T-helper 2 cell (primary cell): ENCODE data around the gene AHNAK2.
A peak's percentile ranks its signal among the peaks of the same experiment; 100 is the strongest.

Experiments used
- DNase-seq, 5 experiments: peaks; one replicate each; pipeline versions ENCODE4 v3.0.0 to v3.0.0-alpha.2; 2012 to 2022

AHNAK2 gene

DNA sequence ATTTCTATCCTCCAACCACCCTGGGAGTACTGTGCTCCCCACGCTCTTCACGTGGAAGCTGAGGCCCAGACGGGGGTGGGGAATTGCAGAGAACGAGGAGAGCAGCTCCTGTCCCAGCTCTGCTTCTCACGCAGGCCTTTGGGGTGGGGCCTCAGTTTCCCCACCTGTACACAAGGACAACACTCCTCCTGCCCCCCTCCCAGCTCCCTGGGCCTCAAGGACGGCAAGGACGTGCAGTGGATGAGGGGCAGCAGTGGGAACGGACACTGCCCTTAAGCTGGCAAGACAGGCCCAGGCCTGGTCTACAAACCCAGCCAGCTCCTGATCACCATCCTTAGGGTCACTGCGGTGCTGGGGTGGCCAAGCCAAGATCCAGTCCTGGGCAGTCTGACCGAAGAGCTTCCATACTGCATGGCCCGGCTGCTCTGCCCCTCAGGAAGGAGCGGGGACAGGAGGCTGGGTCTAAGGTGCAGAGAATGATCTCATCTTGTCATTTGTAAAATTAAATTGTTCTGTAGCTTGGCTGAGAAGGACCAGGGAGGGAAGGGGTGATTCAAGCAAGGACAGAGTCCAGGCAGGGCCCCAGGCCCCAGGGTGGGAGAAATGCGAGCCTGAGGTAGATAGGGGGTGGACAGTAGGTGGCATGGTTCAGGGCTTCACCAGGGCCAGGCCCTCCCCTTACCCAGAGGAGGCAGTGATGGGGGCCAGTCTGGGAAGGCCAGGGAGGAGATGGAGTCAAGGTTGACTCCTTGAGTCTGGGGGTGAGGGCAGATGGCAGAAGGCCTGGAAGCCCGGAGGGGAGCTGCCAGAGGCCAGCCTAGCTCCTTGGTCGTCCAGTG is 6.1 kb upstream of the AHNAK2 start:
- DNase-seq = no peak

DNA sequence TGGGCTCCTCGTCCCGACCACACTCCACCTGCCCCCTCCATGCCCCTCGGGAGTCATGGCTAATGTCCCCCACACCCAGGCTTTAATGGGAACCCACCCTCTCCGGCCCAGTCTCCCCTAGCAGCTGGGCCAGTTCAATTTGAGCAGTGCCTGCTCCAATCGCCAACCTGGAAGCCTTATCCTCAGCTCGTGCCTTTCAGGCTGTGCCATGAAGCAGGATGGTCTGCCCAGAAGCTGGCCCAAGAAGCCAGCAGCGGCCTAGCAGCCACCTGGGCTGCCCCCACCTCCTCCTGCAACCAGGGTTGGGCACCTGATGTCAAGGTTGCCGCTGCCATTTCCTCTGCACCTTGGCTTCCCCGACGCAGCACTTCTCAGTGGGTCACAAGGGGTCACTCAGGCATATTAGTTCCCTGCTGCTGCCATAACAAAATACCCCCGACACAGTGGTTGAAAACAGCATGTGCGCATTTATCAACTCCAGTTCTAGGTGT is 5.1 kb upstream of the AHNAK2 start:
- DNase-seq = no peak

DNA sequence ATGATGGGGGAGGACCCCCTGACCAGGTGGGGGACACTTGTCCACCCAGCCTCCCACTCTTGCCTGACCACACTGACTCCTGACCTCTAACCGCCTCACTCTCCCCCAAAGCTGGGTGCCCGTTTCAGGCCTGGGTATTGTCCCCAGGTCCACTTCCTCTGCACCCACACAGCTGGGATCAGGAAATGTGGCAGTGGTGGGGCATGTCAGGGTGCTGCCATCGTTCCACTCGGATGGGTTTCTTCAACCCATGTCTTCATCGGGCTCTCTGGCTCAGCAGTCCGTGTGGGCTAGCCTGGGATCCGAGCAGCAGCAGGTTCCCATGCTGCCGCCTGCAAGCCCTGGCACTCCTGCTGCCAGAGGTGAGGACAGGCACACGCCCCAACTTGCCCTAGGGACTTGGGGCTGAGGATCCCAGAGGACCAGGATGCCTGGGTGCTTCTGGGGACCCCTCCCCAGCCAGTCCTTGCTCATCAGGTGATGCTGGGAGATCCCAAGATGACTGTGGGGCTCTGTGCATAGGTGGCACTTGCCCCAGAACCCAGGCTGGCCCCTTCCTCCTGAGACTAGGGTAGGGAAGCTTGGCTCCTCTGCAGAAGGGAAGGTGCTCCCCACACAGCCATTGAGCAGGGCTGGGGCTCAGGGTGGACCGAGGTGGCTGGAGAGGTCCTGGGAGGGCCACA is 4.5 kb upstream of the AHNAK2 start:
- no peak for DNase-seq

DNA sequence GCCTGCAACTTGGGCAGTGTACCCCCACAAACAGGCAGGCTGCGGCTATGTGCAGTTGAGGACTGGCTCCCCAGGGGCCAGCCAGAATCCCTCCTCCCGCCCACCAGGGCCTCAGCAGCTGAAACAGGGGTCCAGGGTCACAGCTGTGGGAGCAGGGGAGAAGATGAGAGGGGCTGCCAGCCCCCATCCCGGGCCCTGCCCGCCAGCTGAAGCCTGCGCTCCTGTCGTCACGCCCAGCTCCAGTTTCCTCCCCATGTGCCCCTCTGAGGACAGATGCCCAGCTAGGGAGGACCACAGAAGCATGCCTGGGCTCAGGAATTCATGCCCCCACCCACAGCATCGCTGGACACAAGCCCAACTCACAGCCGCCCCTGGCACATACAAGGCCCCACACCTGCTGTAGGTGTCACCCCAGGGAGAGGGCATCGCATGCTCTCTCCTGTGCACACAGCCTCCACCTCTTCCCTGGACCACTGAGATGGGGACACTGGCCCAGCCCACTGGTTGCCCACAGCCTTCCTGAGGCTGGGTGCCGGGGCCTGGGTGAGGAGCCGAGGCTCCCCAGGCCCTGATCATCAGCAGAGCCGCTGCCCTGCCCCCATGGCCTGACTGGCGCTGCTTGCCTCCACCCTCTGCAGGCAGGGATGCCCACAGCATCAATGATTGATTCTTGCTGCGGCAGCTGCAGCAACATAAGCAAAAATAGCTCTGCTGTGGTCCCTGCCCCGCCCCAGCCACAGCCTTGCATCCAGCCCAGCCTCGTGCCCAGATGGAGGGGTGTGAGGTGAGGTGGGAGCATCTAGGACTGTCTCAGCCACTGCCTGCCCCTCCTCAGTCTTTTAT is 3.7 kb upstream of the AHNAK2 start:
- no peak for DNase-seq

DNA sequence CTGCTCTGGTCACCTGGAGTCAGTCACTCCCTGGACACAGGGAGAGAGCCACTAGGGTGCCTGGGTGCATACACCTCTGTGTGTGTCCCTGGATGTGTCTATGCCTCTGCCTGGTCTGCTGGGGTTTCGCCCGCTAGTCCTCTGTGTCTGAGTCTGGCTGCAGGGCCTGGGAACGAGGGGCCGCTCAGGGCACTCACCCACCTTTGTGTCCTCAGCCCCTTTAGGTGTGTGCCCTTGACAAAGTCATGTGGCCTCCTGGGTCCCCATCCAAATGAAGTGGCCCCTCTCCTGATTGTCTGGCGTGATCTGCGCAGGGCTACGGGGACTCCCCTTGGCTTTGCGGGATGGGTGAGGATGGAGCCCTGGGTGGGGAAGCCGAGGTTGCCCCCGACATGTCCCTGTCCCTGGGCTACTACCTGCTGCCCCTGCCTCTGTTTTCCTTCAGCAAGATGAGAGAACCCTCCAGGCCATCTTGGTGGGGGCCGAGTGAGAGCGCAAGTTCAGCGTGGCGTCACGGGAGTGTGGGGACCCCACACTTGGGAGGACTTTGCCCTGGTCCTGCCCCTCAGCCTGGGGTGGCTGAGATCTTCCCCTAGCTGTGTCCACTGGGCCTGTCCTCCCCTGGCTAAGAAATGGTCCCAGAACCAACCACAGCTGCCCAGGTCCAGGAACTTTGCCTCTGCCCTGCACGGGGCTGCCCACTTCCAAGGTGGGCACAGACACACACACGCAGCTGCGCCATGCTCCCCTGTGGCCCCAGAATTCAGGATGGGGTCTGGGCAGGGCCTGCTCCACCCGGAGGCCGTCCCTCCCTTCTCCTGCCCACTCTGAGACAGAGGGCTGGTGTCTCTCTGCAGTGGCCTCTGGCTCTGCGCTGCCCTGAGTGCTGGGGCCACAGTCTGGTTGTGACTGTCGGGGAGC is 2.7 kb upstream of the AHNAK2 start:
- no peak for DNase-seq

DNA sequence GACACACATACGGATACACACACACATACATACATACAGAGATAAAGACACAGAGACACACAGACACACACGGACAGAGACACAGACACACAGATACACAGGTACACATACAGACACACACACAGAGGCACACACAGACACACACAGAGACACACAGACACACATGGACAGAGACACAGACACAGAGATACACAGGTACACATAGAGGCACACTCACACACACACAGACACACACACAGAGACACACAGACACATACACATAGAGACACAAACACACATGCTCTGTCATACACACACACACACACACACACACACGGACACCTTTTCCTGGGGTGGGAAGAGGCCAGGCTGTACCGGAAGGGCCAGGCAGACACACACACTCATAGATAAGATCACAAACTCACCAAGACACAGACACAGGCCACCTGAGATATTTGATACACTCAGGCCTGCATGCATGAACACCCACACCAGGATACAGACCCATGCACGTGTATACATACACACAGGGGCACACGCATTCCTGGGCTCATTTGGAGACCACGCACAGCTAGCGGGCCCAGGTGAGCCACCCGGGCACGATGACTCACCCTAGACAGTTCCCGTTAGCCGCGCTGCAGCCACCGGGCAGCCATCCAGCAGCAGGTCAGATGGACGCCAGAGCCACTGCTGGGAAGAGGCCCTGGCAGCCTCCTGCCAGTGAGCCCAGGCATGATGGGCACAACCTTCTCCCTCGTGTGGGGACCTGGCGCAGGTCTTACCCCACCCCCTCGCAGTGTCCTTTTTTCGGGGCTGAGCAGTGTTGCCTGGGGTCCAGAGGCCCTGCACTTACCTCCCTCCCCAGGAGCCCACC is 1.8 kb upstream of the AHNAK2 start:
- DNase-seq = no peak

DNA sequence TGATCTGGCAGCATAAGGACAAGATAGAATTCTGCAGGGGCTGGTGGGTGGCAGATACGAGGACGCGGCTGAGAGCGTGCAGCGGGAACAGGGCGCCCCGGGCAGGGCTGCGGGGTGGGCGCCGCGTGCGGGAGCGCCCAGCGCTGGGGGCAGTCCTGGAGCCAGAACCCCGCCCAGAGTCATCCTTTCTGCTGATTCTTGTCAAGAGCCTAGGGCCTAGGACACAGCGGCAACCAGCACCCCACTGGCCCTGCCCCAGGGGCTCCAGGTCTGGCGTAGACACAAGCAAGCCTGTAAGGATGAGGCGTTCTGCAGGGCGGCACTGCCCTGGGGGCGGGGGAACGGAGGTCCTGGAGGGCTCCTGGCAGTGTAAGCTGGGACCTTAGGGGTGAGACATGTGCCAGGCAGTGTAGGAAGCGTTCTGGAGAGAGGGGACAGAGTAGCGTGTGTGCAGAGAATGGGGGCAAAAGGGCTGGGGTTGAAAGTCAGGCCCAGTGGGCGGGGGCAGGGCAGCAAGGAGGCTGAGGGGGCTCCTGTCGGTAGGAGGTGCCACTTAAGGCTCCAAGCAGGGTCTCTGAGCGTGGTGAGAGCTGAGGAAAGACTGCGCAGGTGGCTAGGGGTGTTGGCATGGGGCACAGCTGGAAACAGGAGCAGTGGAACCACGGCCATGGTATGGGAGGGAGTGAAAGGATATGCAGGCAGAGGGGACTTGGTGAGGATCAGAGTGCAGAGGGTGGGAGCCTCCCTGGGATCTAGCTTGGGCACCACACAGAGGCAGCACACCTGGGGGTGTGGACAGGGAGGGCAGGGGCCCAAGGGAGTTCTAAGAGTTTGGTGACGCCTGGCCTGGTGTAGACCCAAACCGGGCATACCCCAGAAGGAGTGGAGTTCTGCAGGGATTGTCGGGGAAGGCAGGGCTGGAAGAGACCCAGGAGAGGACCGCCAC is 845 bp upstream of the AHNAK2 start:
- no peak for DNase-seq

DNA sequence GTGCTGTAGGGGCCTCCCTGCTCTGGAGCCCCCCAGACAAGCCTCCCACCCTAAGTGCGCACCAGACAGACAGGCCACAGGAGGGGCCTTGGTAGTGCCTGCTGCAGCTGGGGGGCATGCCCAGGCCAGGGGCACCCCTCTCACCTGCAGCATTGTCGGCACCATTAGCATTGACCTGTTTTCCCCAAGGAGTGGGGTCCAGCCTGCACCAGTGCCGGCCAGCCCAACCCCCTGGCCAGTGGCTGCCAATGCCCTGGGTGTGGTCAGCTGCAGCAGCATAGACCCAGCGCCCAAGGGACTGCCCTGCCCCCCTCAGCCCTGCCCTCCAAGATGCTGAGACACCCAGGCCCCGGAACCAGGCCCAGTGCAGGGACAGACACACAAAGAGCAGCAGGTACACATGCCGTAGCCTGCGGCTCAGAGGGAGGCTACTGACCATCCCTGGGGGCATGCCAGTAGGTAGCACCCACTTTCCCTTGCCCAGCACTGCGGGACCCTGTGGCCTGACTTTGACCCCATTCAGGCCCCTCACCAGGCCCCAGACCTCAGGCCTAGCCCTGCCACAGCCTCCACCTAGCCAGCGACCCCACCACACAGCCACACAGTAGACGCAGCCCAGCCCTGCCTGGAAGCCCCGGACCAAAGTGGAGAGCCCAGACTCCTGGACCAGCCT is 1.0 kb downstream of the AHNAK2 start:
- DNase-seq = peak in 2 of 5 experiments; percentile 0 to 7

DNA sequence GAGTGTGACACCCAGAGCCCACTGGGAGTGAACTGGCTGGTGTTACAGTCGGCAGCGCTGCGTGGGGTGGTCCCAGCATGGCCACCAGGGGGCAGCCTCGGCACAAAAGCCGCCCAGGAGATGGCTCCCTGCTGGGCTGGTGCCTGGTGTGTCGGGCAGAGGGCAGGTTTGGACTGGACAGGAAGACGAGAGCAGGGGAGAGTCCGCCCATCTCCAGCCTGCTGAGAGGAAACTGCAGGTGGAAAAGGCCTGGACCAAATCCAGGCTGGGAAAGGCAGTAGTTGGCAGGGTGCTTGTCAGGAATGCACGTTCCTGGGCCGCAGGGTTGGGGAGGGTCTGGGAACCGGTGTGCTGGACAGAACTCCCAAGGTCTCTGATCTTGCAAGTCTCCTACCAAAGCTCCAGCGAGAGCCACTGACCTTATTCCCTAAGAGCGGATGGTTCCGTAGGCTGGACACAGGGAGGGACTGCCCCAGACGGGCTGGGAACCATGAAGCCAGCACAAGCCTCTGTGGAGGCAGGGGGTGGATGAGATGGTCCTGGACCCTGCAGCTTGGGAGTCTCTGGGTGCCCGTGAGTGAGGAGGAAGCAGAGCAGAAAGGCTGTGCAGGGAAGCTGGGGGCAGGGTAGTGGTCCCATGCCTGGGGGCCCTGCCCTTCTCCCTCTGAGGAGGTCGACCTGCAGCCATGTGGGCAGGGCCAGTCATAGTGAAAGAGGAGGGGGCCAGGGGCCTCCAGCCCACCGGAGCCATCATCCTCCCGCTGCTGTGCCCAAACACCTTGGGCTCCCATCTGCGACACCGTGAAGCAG is 1.8 kb downstream of the AHNAK2 start:
- DNase-seq = peak; percentile 67 to 83 (median 79)

DNA sequence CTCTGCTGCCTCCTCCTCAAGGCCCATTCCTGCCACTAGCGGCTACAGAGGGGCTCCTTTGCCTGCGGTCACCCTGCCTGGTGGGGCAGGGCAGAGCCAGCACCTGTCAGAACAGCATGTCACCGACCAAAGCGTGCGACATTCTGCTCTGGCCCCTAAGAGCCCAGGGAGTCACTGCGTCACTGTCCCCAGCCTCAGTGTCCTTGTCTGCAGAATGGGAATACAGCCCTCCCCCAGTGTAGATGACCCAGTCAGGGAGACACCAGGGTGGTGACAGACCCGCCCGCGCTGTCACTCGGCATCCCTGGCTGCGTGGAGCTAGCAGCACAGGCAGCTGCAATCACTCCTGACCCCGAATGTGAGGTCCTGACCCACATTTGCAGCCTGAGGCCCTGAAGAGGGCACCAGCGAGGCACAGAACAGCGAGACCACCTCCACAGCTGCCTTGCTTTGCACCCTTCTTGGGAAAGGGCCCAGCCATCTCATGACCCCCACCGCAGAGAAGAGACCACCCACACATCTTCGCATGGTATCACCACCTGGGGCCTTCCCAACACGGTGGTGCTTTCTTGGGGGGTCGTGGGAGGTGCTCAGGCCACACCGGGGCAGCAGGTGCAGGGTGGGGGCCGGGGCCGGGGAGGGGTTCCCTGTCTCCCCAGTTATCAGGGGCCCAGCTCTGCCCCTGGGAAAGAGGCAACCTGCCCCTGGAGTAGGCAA is 2.5 kb downstream of the AHNAK2 start:
- DNase-seq = peak in 3 of 5 experiments; percentile 3 to 37 (median 4)

DNA sequence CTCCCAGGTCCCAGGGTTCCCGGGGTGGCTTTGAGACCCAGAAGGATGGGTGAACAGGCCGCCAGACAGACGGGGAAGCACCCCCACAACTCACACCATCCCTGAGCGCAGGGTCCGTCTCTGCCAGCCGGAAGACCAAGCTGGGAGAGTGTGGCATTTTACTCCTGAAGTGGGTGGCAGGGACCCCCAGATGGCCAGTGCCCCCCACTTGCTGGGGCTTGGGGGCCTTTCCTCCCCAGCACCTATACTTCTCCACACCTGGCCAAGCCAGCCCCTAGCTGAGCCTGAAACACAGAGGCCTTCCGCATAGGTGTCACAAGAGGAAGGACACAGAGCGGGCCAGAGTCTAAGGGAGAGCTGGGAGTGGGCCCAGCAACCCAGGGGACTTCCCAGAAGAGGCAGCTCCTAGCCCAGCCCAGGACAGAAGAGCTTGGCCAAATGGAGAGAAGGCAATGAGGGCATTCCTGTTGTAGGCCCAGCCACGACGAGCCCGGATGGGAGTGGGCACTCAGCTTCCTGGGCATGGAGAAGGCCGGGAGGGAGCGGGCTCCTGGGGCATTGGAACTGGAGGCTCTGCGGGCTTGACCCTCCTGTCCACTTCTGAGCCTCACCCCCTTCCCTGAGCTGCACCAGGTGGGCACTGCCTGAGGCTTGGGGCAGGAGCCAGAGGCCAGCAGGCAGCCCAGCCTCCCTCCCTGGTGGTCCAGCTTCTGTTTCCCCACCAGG is 3.3 kb downstream of the AHNAK2 start:
- DNase-seq = peak in 1 of 5 experiments; percentile 3

DNA sequence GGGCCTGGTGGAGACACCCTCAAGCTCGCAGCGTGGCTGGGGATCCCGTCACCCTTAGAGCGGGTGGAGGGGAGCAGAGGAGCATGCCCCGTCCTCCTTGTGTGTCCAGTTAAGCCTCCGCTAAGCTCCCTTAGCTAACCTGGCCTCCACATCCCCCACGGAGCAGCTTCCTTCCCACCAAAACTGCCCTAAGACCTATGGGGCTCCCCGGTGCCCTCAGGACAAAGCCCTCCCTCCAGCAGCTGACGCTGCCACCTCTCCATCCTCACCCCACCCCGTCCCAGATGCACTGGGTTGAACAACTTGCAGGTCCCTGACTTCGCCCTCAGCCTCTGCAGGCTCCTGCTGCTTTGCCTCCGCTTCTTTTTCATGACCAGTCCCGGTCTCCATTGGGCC is 4.0 kb downstream of the AHNAK2 start:
- no peak for DNase-seq

DNA sequence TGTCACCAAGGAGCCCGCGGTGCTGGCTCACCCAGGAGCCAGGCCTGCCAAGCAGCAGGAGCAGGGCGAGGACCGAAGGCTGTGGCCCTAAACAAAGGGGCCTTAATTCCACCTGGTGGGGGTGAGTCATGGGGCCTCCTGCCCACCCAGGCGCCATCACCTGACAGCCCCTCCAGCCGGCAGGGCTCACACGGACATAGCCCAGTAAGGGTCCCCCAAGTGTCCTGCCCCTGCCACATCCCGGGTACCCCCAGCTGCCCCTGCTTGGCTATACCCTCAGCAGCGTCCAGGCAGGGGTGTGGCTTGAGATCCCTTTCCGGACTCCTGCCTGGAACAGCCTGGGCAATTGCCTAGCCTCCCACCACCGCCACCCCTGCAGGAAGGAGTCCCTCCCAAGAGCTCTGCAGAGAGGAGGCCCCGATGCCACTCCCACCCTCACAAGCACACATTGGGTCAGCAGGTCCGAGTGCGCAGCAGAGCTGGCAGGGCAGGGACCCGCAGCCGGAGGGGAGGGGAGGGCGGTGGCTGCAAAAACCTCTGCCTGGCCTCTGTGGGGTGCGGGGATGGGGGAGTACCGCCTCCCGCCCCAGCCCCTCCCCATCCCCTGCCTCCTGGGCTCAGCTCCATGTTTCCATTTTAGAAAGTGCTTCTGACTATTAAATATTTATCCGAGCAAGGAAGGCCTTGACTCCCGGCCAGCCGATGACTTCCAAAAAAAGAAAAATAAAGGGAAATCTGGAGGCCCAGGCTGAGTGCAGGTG is 4.6 kb downstream of the AHNAK2 start:
- DNase-seq = no peak

DNA sequence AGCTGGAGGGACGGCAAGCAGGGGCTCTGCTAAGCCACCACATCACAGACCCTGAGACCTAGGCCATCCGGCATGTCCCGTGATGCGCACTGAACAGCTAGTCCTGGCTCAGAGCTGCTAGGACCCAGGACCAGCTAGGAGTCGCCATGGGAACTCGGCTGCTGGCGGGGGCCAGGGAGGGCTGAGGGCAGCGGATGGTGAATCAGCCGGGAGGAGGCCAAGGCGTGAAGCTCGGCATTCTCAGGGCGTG is 5.1 kb downstream of the AHNAK2 start:
- DNase-seq = no peak

DNA sequence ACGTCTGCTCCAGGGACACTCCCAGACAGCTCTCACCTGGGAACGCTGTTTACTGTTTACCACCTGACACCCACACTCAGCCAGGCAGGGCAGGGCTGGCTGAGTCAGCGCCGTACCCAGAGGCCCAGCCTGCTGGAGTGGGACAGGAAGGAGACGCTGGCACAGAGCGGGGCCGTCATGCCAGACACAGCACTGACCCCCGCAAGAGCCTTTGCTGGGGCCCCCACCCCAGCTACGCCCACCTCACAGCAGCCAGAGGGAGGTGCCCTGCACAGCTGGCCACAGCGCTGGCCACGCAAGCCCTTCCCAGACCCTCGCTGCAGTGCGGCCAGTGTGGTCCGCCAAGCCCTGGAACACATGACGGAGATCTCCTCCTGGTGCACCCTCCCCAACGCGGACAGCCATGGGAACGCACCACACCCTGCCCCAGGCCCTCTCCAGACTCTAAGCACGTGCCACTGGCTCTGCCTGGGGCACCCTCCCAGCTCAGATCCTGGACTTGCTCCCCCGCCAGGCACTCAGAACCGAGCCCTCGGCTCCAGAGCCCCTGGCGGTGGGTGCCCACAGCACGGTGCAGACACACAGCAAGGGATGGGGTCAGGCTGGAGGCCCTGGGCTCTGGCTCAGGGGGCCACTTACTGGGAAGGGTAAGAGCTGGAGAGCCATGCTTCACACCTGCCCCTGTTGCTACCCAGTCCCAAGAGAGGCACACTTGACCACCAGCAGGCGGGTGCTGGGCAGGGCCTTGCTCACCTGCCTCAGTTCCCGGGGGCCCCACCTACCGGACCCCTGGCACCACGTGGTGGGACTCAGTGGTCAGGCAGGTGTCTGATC is 5.7 kb downstream of the AHNAK2 start:
- no peak for DNase-seq
